PC-3 (cell line): ENCODE measurements around the gene RAB6B. TPM values are rescaled to one million over a fixed set of nuclear protein-coding genes. Genes with fewer than 3 reads are reported as not detected.

Source experiments
- ATAC-seq: fragments of 200-7000 bp; cut with Tn5 transposase; 2 replicates; pipeline ENCODE4 v1.9.1; 2020; ENCODE audit warnings: mild to moderate bottlenecking, moderate library complexity
- BruUV-seq: library from RNA; stranded (reverse); fragments of 400-500 nt; replicated peaks from 2 replicates; lab custom pipeline; 2021; lab: Mats Ljungman, UMichigan
- CTCF ChIA-PET: fragments of 300-600 bp; sonication (Branson Sonifier 250); formaldehyde crosslinking; loops from one replicate; lab custom pipeline; 2022; ENCODE audit warnings: antibody characterized with exemption; lab: Charles Lee
- POLR2A ChIA-PET: fragments of 300-600 bp; sonication (Branson Sonifier 250); formaldehyde crosslinking; loops from one replicate; lab custom pipeline; 2022; ENCODE audit warnings: antibody characterized with exemption; ENCODE audit not compliant: unreplicated experiment; lab: Charles Lee
- DNase-seq: peaks from one replicate; pipeline ENCODE4 v3.0.0-alpha.2; 2015
- H2AFZ ChIP-seq: fragments of 300-600 bp; sonication (generic); 2 replicates; pipeline ENCODE4 v1.6.0; 2016; ENCODE audit warnings: antibody characterized with exemption, low read length
- H3F3A ChIP-seq: fragments of 300-600 bp; sonication (generic); one replicate; pipeline ENCODE4 v1.6.0; 2017; ENCODE audit warnings: antibody characterized with exemption, low read length, control low read depth, mild to moderate bottlenecking; ENCODE audit not compliant: unreplicated experiment
- H3K27ac ChIP-seq: fragments of 300-600 bp; sonication (generic); 2 replicates; pipeline ENCODE4 v1.5.1; 2016; ENCODE audit warnings: mild to moderate bottlenecking, low read length
- H3K27me3 ChIP-seq: fragments of 300-600 bp; sonication (generic); 2 replicates; pipeline ENCODE4 v1.6.1; 2016; ENCODE audit warnings: low read length, mixed read lengths
- H3K36me3 ChIP-seq: fragments of 300-600 bp; sonication (generic); 2 replicates; pipeline ENCODE4 v1.6.1; 2016; ENCODE audit warnings: low read depth, mixed run types, low read length, mixed read lengths
- H3K4me1 ChIP-seq: fragments of 300-600 bp; sonication (generic); 2 replicates; pipeline ENCODE4 v1.5.1; 2016; ENCODE audit warnings: low read length; ENCODE audit not compliant: insufficient read depth
- H3K4me2 ChIP-seq: fragments of 300-600 bp; sonication (generic); 2 replicates; pipeline ENCODE4 v1.6.0; 2016; ENCODE audit warnings: low read length
- H3K4me3 ChIP-seq: fragments of 300-600 bp; sonication (generic); 2 replicates; pipeline ENCODE4 v1.5.1; 2016; ENCODE audit warnings: mild to moderate bottlenecking, low read length, mixed read lengths
- H3K79me2 ChIP-seq: fragments of 300-600 bp; sonication (generic); 2 replicates; pipeline ENCODE4 v1.6.1; 2017; ENCODE audit warnings: low read length, mixed read lengths
- H3K9ac ChIP-seq: fragments of 300-600 bp; sonication (generic); 2 replicates; pipeline ENCODE4 v1.6.0; 2016; ENCODE audit warnings: mild to moderate bottlenecking, low read length
- H3K9me2 ChIP-seq: fragments of 300-600 bp; sonication (generic); replicated peaks from 2 replicates; pipeline ENCODE4 v1.6.1; 2016; ENCODE audit warnings: mixed run types, low read length, mixed read lengths
- H3K9me3 ChIP-seq: fragments of 300-600 bp; sonication (generic); 2 replicates; pipeline ENCODE4 v1.6.1; 2016; ENCODE audit warnings: low read length, mixed read lengths
- H4K20me1 ChIP-seq: fragments of 300-600 bp; sonication (generic); 2 replicates; pipeline ENCODE4 v1.6.1; 2016; ENCODE audit warnings: low read length, mixed read lengths
- CTCF ChIP-seq: fragments of 300-600 bp; sonication (generic); conservative IDR thresholded peaks from 2 replicates; pipeline ENCODE4 v1.5.1; 2017; ENCODE audit warnings: antibody characterized with exemption, low read depth, mild to moderate bottlenecking, low read length
- EZH2 ChIP-seq: fragments of 300-600 bp; sonication (generic); IDR thresholded peaks from one replicate; pipeline ENCODE4 v1.6.1; 2017; ENCODE audit warnings: antibody characterized with exemption, mild to moderate bottlenecking, low read length; ENCODE audit not compliant: unreplicated experiment
- EZH2phosphoT487 ChIP-seq: fragments of 300-600 bp; sonication (generic); IDR thresholded peaks from 2 replicates; pipeline ENCODE4 v1.6.1; 2018; ENCODE audit warnings: mild to moderate bottlenecking, antibody characterized with exemption, low read length, borderline replicate concordance
- intact Hi-C: fragments of 100-400 bp; cut with micrococcal nuclease; formaldehyde crosslinking; loops from 2 replicates; pipeline ENCODE4 v1.9.0; 2023
- total RNA-seq: library from RNA; depleted of rRNA; stranded (reverse); fragments of >200 nt; gene quantifications from 2 replicates; pipeline ENCODE4 v1.2.3, GENCODE V29; 2014

RAB6B gene
- total RNA-seq, 1 experiment from 2014 or later = 0.22 TPM

GRCh38 chr3:133865136-133865855, 30.4 kb downstream of the RAB6B start:
- CTCF ChIA-PET = no interaction called here

GRCh38 chr3:133864616-133865015, 31.1 kb downstream of the RAB6B start:
- no peaks in the 10 kb centered on the region for H3F3A ChIP-seq
- CTCF ChIA-PET = no interaction called here
- H3K9me3 ChIP-seq = no peaks in the 10 kb centered on the region
- no peaks in the 10 kb centered on the region for H3K4me1 ChIP-seq
- no peak overlapping the region for H2AFZ ChIP-seq
- H3K36me3 ChIP-seq = no peaks in the 10 kb centered on the region
- no peaks in the 10 kb centered on the region for H3K9me2 ChIP-seq
- no peak overlapping the region for H3K9ac ChIP-seq
- no TSS peak for BruUV-seq
- TF ChIP-seq EZH2 (no peak), EZH2phosphoT487 (no peak), CTCF (no peak)
- H3K4me3 ChIP-seq = no peak overlapping the region
- ATAC-seq = no peak
- intact Hi-C loops = no loop called here
- no peaks in the 10 kb centered on the region for H4K20me1 ChIP-seq
- H3K27me3 ChIP-seq = no peaks in the 10 kb centered on the region
- POLR2A ChIA-PET = no interaction called here
- no peak overlapping the region for H3K27ac ChIP-seq
- H3K4me2 ChIP-seq = no peak overlapping the region
- H3K79me2 ChIP-seq = no peaks in the 10 kb centered on the region
- DNase-seq = no peak

More at GRCh38 chr3:133865136-133865855, 30.4 kb downstream of the RAB6B start:
- no peak overlapping the region for H2AFZ ChIP-seq
- H3K9ac ChIP-seq = no peak overlapping the region
- TF ChIP-seq EZH2phosphoT487 (no peak), EZH2 (no peak), CTCF (no peak)
- H3K4me3 ChIP-seq = no peak overlapping the region
- H3F3A ChIP-seq = no peaks in the 10 kb centered on the region
- POLR2A ChIA-PET = no interaction called here
- H3K9me3 ChIP-seq = no peaks in the 10 kb centered on the region
- DNase-seq (no peak), ATAC-seq (peak; percentile 38; the same call in 1 of the 2 replicates)
- H4K20me1 ChIP-seq = no peaks in the 10 kb centered on the region
- H3K36me3 ChIP-seq = no peaks in the 10 kb centered on the region
- no peaks in the 10 kb centered on the region for H3K4me1 ChIP-seq
- intact Hi-C loops = no loop called here
- BruUV-seq = no TSS peak
- no peaks in the 10 kb centered on the region for H3K79me2 ChIP-seq
- no peak overlapping the region for H3K4me2 ChIP-seq
- no peak overlapping the region for H3K27ac ChIP-seq
- no peaks in the 10 kb centered on the region for H3K27me3 ChIP-seq
- H3K9me2 ChIP-seq = no peaks in the 10 kb centered on the region

- POLR2A ChIA-PET = no interaction called here
- H4K20me1 ChIP-seq = no peaks in the 10 kb centered on the region
- TF ChIP-seq EZH2phosphoT487 = no peak
- no peak for TF ChIP-seq CTCF
- no peak for TF ChIP-seq EZH2
- no peak overlapping the region for H2AFZ ChIP-seq
- H3K27me3 ChIP-seq = no peaks in the 10 kb centered on the region
- H3K9me3 ChIP-seq = no peaks in the 10 kb centered on the region
- H3K36me3 ChIP-seq = no peaks in the 10 kb centered on the region
- H3K4me2 ChIP-seq = no peak overlapping the region
- no peaks in the 10 kb centered on the region for H3K9me2 ChIP-seq
- no peaks in the 10 kb centered on the region for H3K79me2 ChIP-seq
- intact Hi-C loops = no loop called here
- no peaks in the 10 kb centered on the region for H3K4me1 ChIP-seq
- H3K9ac ChIP-seq = no peak overlapping the region
- H3F3A ChIP-seq = no peaks in the 10 kb centered on the region
- no TSS peak for BruUV-seq
- no peak overlapping the region for H3K4me3 ChIP-seq
- no peak overlapping the region for H3K27ac ChIP-seq
- ATAC-seq (no peak), DNase-seq (no peak)
- CTCF ChIA-PET = no interaction called here
These were observed 31.8 kb downstream of the RAB6B start for GRCh38 chr3:133863911-133864310.
